HG02943 (cell line): Measurements from ENCODE around the gene PDGFB.

Experiments
- ATAC-seq: cut with Tn5 transposase; IDR thresholded peaks from one replicate; pipeline ENCODE4 v1.9.1; 2021; ENCODE audit warnings: mild to moderate bottlenecking, low read depth, moderate library complexity; ENCODE audit not compliant: unreplicated experiment

PDGFB gene

DNA sequence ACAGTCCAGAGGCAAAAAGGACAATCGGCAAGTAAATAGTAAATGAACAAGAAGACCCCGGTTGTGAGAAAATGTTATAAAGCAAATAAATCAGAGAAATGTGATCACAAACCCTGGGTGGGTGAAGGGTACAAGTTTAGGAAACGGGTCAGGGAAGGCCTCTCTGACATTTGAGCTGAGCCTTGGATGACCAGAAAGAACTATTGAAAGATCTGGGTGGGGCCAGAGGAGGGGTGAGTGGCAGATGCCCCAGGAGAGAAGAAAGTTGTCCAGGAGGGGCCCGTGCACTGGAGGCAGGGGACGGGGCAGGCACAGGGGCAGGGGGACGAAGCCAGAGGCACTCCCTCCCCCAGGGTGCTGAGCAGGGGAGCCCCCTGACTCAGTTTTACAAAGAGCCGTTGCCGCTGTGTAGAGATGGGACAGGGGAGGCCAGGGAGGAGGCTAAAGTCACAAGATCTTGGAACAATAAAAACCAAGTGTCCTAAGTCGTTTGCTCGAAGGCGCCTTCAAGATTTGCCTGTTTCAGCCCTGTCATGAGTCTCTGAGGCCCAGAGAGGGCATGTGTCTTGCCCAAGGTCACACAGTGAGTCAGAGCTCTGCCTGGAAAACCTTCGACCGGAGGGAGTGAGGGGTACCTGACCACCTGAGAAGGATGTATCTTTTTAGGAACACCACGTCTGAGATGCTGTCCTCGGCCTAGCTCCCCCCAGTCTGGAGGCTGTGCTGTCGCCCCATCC is 10.8 kb upstream of the PDGFB start:
- ATAC-seq = no peak

DNA sequence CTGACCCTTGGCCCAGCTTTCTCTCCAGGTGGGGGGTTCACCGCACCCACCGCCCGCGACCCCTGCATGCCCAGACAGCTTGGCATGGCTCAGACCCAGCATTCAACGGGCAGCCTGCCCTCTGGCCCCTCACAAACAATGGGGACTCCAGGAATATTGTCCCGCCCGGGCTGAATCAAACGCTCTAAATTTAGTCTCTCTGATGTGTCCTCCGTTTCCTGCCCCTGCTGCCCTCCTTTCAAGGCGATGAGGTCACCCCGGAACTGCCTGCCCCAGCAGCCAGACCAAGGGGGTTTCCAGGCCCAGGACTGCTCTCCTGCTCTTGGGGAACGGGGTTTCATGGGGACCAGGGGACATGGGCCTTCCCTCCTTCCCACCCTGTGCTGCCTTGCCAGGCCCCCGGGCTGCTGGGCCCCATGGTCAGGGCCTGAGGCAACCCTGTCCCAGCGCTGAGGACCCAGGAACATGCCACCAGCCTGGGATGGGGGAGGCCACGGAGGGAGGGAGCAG is 10.1 kb upstream of the PDGFB start:
- ATAC-seq = no peak

DNA sequence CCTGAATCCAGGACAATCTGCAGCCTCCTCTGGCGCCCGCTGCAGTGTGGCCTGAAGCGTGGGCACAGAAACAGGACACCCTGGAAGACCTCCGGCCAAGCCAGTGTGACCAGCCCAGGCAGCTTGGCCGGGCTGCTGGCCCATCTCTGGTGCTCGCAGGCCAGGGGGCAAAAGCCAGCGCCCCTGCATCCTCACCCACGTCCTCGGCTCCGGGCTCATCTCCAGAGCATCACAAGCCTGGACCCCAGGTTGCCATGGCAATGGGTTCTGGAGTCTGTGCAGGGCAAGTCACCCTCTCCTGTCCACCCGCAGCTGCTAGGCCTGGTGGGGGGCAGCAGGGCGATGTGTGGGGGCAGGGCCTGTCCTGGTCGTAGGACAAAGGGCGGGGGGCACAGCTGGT is 9.3 kb upstream of the PDGFB start:
- ATAC-seq = no peak

DNA sequence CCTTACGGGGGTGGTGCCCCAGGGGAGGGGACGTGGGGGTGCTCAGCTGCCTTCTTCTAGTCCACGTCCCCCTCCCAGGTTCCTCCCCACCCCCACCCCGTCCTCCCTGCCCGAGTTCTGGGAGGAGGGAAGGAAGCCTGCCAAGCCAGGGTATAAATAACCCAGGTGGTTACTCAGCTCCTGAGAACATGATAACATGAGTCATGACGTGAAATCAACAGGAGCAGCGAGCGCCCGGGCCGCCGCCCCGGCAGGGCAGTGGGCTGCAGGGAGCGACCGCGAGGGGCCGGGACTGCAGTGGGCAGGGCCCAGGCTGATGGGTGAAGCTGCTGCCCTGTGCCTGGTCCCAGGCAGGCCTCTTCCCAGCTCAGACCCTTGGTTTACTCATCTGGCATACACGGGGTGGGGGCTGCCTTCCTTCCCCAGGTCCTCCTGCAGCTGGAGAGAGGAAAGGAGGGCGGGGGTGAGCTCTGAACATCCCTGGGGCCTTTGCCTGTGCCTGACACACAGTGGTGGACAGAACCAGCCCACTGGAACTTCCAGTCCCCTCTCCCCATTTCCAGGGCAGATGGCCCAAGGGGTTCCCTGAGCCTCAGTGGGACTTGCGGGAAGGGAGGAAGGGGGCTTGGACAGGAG is 8.8 kb upstream of the PDGFB start:
- ATAC-seq = no peak

DNA sequence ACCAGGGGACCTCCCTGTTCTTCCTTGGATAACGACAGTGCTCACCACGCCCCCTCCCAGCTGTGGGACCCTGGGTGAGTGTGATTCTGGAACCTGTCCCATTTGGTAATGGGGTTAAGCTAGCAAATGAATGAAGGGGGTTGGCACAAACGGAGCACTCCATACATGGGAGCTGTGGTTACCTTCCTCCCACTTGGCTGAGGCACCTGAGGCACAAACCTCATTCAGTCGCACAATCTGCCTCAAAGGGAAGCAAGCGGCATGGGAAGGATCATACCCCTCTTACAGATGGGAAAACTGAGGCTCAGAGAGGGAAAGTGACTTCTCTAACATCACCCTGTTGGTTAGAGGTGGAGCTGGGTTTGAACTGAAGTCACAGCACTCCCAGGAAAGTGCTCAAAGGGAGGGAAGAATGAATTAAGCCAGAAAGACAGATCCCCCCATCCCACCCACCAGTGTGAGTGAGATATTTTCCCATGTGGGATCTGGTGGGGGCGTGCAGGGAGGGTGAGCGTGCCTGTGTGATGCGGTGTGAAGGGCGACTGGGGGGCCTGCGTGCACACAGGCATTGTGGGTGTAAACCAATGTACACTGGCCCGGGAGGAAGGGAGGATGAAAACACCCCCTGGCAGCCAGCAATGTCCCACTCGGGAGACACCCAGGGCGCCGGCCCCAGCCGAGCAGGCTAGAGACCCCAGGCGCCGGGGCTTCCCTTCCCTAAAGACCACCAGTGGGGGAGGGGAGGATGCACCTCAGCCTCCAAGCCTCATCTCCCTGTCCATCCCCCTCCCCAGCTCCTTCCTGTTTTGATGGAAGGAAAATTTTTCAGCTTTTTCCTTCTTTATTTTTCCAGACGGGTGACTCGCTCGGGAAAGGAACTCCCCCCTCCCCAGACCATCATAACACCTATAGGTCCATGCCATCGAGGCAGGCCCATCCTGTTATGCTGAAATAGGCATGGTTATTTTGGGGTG is 8.0 kb upstream of the PDGFB start:
- ATAC-seq = no peak

DNA sequence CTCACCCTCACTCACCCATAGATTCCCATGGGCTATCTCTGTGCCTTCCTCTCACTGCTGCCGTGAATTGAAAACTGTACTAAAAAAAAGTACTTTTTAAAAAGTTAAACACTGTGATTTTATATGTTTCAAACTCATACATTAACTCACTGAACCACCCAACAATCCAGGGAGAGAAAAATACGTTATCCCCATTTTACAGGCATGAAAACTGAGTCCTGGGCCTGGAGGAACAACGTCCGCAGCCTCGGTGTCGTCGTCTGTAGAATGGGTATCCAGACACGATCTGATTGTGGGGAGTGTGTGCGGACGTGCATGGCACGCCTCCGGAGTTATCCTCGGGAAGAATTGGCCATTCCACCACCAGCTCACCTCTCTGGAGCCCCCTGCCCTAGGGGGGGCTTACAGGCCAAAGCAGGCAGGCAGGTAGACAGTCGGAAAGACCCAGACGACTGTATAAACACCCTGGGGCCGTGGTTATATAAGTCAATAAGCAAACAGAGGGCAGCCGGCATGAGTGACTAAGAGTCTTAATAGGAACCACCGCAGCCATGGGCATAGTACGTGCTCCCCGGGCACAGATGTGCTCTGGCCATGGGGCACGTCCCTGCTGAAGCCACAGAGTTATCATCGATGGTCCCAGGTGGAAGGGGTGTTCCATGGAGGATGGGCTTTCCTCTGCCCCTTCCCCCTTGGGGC is 7.1 kb upstream of the PDGFB start:
- no peak for ATAC-seq

DNA sequence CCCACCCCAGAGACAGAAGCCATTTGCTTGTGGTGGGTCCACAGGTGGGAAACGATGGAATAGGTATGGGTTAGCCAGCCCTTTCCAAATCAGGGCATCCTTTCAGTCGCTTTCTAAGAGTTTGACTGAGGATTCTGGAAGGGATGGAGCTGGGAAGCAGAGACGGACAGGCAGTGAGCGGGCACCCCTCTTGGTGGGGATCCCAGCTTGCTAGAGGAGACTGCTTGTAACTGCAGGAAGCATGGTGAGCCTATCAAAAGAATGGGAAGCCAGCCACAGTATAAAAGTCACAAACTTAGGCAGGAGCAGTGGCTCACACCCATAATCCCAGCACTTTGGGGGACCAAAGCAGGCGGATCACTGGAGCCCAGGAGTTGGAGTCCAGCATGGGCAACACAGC is 6.1 kb upstream of the PDGFB start:
- no peak for ATAC-seq

DNA sequence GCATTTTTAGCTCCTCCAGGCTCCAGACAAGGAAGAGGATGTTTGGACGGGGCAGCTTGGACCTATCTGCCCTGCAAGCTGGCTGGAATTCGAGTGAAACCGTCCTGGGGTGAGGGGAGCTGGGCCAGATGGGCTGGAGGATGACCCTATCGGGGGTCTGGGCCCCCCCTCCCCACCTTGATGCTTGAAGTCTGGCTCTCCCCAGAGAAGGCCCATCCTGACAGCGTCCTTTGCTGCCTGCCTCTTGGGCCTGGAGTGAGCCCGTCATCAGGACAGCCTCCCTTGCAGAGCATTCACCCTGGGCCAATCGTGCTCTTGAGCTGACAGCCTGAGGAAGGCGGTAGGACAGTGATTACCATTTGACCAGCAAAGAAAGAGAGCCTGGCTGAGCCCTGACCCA is 5.3 kb upstream of the PDGFB start:
- ATAC-seq = no peak

DNA sequence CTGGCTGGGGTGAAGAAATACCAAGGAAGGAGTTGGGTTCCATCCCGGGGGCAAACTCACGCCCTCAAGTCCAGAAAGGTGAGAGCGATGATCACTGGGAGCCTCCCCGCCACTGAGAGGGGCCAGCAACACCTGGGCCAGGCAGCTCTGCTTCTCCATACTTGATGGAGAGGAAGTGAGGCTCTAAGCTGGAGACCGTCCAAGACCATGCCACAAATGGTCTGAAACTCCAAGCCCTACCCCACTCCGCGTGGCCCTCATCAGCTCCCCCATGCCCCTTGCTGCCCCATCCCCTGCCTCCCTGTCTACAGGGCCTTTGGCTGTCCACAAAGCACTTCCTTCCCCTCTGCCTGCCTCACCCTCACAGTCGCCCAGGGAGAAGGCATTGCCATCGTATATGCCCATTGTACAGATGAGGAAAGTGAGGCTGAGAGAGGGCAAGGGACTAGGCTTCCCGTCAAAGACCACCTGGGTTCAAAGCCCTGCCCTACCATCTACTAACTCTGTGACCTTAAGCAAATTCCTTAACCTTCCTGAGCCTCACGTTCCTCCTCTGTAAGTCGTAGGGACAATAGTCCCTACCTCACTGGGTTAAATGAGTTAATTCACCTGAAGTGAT is 4.4 kb upstream of the PDGFB start:
- no peak for ATAC-seq

DNA sequence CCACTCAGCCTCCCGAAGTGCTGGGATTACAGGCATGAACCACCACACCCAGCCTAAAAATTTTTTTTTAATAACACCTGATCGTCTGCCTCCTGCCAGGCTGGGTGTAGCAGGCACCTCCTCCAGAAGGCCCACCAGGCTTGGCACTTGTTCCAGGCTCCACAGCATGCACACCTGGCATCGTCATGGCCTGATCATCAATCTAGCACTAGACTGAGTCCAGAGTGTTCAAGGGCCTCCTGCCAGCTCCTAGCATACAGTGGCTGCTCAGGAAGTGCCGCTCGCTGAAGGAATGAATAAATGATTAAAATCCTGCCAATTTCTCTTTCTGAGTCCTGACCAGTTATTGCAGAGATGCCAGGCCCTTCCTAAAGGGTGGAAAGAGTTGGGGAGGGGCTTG is 3.5 kb upstream of the PDGFB start:
- ATAC-seq = no peak

DNA sequence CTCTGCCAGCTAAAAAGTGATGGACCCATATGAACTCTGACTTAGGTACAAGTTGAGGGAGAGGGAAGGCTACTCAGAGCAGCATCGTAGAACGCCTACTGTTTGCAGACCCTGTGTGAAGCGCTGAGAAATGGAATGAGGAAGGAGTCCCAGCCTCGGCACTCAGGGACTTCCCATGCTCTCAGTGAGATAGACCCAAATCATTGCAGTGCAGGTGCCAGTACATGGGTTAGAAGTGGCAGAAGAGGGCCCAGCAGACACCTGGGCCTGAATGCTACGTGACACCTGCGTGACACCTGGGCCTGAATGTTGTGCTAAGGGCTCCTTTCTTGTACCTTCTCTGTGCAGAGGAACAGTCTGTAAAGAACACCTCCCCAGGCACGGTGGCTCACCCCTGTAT is 2.6 kb upstream of the PDGFB start:
- ATAC-seq = no peak

DNA sequence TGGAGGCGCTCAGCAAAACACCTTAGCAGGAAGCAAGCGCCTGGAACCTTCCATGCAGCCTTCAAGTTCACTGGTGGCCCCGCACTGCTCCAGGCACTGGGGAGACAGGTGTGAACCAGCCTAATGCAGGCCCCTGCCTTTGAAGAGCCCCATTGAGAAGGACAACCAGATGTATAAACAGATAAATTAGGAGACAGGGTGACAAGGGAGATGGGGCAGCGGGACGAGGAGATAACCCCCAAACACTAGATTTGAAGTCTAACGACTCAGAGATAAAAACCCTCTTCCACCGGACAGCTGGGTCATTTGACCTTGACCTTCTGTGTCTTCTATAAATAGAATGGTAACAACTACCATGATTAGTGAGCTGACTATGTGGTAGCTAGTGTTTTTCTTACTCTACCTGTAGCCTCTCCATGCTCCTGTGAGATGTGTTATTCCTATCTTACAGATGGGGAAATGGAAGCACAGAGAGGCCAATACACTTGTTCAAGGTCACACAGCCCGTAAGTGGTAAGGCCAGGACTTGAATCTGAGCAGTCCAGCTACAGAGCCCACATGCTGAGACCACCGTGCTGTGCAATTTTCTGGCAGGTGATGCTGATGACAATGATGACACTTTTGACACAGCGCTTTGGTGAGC is 2.0 kb upstream of the PDGFB start:
- ATAC-seq = no peak

DNA sequence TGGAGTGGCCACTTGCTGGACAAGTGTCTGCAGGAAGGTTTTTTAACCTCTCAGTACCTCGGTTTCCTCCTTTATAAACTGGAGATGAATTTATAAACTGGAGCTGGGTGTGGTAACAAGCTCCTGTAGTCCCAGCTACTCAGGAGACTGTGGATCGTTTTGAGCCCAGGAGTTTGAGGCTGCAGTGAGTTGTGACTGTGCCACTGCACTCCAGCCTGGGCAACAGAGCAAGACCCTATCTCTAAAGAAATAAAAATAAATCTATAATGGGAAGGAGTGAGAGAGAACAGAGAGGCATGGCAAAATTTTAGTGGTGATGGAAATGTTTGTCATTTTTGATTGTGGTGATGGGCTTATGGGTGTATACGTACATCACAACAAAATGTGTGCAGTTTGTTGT is 1.4 kb upstream of the PDGFB start:
- ATAC-seq = no peak

DNA sequence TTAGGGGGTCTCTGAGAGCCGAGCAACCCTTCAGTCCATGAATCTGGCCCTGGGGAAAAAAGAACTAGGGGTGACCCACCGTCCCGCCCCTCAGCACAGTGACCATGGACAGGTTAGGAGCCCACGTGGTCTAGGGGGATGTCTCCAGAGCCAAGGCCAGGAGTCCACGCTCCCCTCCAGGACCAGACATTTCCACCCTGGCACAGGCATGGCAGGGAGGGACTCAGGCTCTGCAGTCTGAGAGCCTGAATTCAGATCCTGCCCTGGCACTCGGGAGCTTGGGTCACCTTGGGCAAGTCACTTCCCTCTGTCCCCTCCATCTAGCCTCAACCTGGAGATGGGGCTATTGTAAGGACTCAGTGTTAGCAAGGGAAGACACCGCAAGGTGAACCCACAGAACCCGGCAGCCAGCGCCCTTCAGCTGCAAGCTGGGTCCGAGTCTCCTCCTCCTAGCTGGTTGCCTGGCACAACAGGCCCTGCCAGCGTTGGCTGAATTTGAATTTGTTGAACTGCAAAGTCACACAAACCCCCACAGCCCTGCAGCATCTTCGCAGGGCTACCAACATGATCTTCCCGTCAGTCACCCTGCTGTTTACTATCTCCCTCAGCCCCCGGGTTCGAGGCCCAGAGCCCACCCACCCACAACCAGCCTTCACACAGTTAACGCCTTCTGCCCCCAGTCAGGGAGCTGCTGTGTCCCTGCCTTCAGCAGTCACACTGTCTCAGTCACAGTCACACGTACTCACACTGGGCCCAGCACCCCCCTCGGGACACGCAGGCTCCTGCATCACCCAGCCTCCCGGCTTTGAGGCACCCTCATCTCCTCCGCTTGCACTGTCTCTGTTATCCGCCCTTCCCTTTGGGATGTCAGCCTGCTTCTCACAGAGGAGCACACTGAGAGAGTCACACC is 603 bp upstream of the PDGFB start:
- no peak for ATAC-seq

DNA sequence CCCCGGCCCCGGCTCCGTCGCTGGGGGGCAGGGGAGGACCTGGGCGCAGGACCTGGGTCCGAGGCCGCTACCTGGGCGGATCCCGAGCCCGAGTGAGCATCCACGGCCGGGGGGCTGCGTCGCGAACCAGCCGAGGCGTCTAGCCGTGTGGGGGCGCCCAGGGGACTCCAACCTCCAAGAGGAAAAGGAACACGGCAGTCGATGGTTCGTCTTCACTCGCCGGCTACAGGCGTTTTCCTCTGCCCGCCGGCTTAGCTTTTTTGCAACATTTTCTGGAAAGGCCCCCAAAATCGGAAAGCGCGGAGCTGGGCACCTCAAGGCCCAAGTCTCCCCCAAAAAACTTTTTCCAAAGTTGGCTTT is 666 bp downstream of the PDGFB start:
- ATAC-seq = no peak

DNA sequence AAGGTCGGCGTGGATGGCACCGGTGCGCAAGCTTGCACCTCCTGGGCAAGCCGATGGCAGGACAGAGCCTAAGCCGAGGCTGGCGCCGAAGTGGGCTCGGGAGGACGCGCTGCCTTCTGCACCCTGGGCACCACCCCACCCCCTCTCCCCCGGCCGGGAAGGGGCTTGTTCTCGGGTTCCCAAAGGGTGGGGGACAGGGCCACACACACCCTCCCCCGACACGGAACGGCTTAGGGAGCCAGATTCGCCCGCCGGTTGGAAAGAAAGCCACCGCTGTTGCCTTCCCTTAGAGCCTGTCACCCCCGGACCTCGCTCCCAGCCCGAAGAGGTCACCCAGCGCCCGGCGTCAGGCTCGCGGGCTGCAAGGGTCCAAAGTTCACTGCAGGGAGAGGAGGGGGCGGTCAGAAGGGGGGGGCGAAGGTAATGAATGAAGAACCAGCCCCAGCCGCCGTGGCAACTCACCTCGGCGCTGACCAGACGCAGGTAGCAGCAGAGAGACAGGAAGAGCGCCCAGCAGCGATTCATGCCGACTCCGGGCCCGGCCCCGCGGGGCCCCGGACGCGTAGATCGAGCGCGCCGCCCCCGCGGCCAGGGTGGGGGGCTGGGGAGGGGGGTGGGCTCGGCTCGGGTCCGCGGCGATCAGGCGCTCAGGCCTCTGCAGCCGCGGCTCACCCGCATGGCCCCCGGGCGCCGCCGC is 1.2 kb downstream of the PDGFB start:
- ATAC-seq = no peak

DNA sequence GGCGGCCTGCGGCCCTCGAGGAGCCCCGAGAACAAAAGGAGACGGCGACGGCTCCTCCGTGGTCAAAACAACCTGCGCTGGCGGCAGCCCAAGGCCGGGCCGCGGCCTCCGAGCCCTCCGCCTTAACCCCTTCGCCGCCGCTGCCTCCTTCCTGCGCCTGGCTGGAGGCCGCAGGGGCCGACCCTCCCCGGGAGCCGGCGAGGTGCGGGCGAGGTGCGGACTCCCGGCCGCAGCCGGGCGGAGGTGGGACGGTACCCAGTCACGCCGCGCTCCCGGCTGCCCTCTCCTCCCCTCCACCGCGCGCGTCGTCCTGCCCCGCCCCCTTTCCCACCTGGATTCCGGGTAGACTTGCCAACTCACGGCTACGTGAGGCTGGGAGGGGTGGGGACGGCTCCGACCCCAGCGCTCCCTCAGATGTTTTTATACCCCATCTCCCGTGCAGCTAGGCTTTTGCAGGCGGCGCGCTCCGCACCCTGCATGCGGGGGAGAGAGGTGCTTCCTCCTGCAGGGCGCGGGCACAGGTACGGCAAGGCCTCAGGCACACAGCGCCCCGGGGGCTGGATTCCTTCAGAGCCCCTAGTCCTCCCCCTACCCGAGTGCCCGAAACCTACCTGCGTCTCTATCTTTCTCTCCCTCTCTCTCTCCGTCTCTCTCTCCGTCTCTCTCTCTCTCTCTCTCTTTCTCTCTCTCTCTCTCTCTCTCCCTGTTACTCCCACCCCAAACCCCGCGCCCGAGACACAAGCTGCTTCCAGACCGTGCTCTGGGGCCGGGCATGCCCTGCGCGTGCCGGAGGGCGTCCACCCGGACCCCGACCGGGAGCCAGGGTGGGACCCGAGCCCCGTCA is 2.0 kb downstream of the PDGFB start:
- no peak for ATAC-seq
